Measurements from ENCODE around the gene ATG5.

Gene ATG5

GRCh38 chr6:106325336-106326178 lies at the start of gene ATG5:
TSS of gene ATG5 (minus strand) at chr6:106325760. CDS start at chr6:106316208, 9,552 bp downstream.
- peak; percentile 98 for DNase-seq (ENCODE audit: low spot score)

- DNase-seq (ENCODE audit: low spot score) = no peak
These were observed 48.1 kb upstream of the ATG5 start for GRCh38 chr6:106373502-106374239.

- DNase-seq (ENCODE audit: low spot score) = no peak
These were observed 47.4 kb upstream of the ATG5 start for GRCh38 chr6:106372838-106373501.

GRCh38 chr6:106370639-106371038 lies 45.1 kb upstream of the ATG5 start:
- no peak for DNase-seq (ENCODE audit: low spot score)

- DNase-seq (ENCODE audit: low spot score) = no peak
These were observed 44.2 kb upstream of the ATG5 start for GRCh38 chr6:106369739-106370138.

- DNase-seq (ENCODE audit: low spot score) = no peak
These were observed 38.0 kb upstream of the ATG5 start for GRCh38 chr6:106363401-106364138.

- DNase-seq (ENCODE audit: low spot score) = no peak
These were observed 35.5 kb upstream of the ATG5 start for GRCh38 chr6:106360989-106361430.

GRCh38 chr6:106360410-106360988 lies 34.9 kb upstream of the ATG5 start, which contains the start of gene CRYBG1:
TSS of gene CRYBG1 (plus strand) at chr6:106360717. CDS start at chr6:106360909, 192 bp downstream.
- no peak for DNase-seq (ENCODE audit: low spot score)

- no peak for DNase-seq (ENCODE audit: low spot score)
These were observed 34.4 kb upstream of the ATG5 start for GRCh38 chr6:106359959-106360409.

- no peak for DNase-seq (ENCODE audit: low spot score)
These were observed 30.8 kb upstream of the ATG5 start for GRCh38 chr6:106356378-106356777.

- no peak for DNase-seq (ENCODE audit: low spot score)
These were observed 21.7 kb upstream of the ATG5 start for GRCh38 chr6:106347219-106347618.

- DNase-seq (ENCODE audit: low spot score) = peak; percentile 62
These were observed 13.9 kb upstream of the ATG5 start for GRCh38 chr6:106339334-106340029.

GRCh38 chr6:106334646-106335448 lies 9.3 kb upstream of the ATG5 start:
- DNase-seq (ENCODE audit: low spot score) = peak; percentile 40

- DNase-seq (ENCODE audit: low spot score) = no peak
These were observed 729 bp downstream of the ATG5 start for GRCh38 chr6:106324726-106325335.

GRCh38 chr6:106321940-106322339 lies 3.6 kb downstream of the ATG5 start:
- DNase-seq (ENCODE audit: low spot score) = no peak

- no peak for DNase-seq (ENCODE audit: low spot score)
These were observed 6.7 kb downstream of the ATG5 start for GRCh38 chr6:106318851-106319250.

- no peak for DNase-seq (ENCODE audit: low spot score)
These were observed 7.5 kb downstream of the ATG5 start for GRCh38 chr6:106318061-106318460.

GRCh38 chr6:106316375-106316766 lies 9.2 kb downstream of the ATG5 start:
- DNase-seq (ENCODE audit: low spot score) = no peak

- DNase-seq (ENCODE audit: low spot score) = no peak
These were observed 9.7 kb downstream of the ATG5 start for GRCh38 chr6:106315765-106316374.
